Neural progenitor cell (in vitro differentiated cells): ENCODE results near the gene MYLIP. TPM values are rescaled to one million over a fixed set of nuclear protein-coding genes. Genes with fewer than 3 reads are reported as not detected.
A peak's percentile ranks its signal among the peaks of the same experiment; 100 is the strongest.

Experiments
- DNase-seq: peaks from one replicate; pipeline ENCODE4 v3.0.0-alpha.2; 2016; ENCODE audit warnings: low spot score
- H2AFZ ChIP-seq: fragments of 200-600 bp; sonication (generic); replicated peaks from 2 replicates; pipeline ENCODE4 v1.6.1; 2016; ENCODE audit warnings: antibody characterized with exemption
- H3F3A ChIP-seq: fragments of 200-600 bp; sonication (generic); 2 replicates; pipeline ENCODE4 v1.6.1; 2016; ENCODE audit warnings: antibody characterized with exemption, low read depth
- H3K27ac ChIP-seq: fragments of 200-600 bp; sonication (generic); 2 replicates; pipeline ENCODE4 v1.5.1; 2016; ENCODE audit warnings: mild to moderate bottlenecking
- H3K27me3 ChIP-seq: fragments of 200-600 bp; sonication (generic); 2 replicates; pipeline ENCODE4 v1.6.1; 2016; ENCODE audit warnings: mild to moderate bottlenecking, moderate library complexity
- H3K36me3 ChIP-seq: fragments of 200-600 bp; sonication (generic); 2 replicates; pipeline ENCODE4 v1.5.1; 2016
- H3K4me1 ChIP-seq: fragments of 200-600 bp; sonication (generic); 2 replicates; pipeline ENCODE4 v1.6.1; 2016; ENCODE audit warnings: mixed run types
- H3K4me2 ChIP-seq: fragments of 200-600 bp; sonication (generic); 2 replicates; pipeline ENCODE4 v1.6.1; 2016
- H3K4me3 ChIP-seq: fragments of 200-600 bp; sonication (generic); 2 replicates; pipeline ENCODE4 v1.5.1; 2016
- H3K79me2 ChIP-seq: fragments of 200-600 bp; sonication (generic); 2 replicates; pipeline ENCODE4 v1.6.1; 2016; ENCODE audit warnings: low read depth
- H3K9ac ChIP-seq: fragments of 200-600 bp; sonication (generic); 2 replicates; pipeline ENCODE4 v1.6.1; 2016
- H3K9me3 ChIP-seq: fragments of 200-600 bp; sonication (generic); 2 replicates; pipeline ENCODE4 v1.5.1; 2016; ENCODE audit warnings: low read depth
- H4K20me1 ChIP-seq: fragments of 200-600 bp; sonication (generic); 2 replicates; pipeline ENCODE4 v1.6.1; 2016; ENCODE audit warnings: low read depth
- H3K27ac Mint-ChIP-seq: 3 replicates; pipeline ENCODE4 v1.8.0; 2021; ENCODE audit warnings: mixed read lengths
- H3K27me3 Mint-ChIP-seq: 2 replicates; pipeline ENCODE4 v1.8.0; 2022; ENCODE audit warnings: low read depth, mild to moderate bottlenecking, inconsistent platforms, moderate library complexity, mixed read lengths; ENCODE audit not compliant: insufficient read depth
- H3K36me3 Mint-ChIP-seq: 3 replicates; pipeline ENCODE4 v1.8.0; 2021; ENCODE audit warnings: mixed read lengths
- H3K4me1 Mint-ChIP-seq: 3 replicates; pipeline ENCODE4 v1.8.0; 2021; ENCODE audit warnings: mixed read lengths
- H3K4me3 Mint-ChIP-seq: 3 replicates; pipeline ENCODE4 v1.8.0; 2021; ENCODE audit warnings: mild to moderate bottlenecking, moderate library complexity, mixed read lengths
- H3K9me3 Mint-ChIP-seq: 3 replicates; pipeline ENCODE4 v1.8.0; 2020; ENCODE audit warnings: mixed read lengths
- EZH2 ChIP-seq: fragments of 200-600 bp; sonication (generic); IDR thresholded peaks from 2 replicates; pipeline ENCODE4 v1.6.1; 2017; ENCODE audit warnings: antibody characterized with exemption, mild to moderate bottlenecking, moderate library complexity
- EZH2phosphoT487 ChIP-seq: fragments of 200-600 bp; sonication (generic); IDR thresholded peaks from 2 replicates; pipeline ENCODE4 v1.6.1; 2017; ENCODE audit warnings: antibody characterized with exemption
- total RNA-seq: library from RNA; depleted of rRNA; stranded (reverse); fragments of >200 nt; gene quantifications from 2 replicates; pipeline ENCODE4 v1.2.3, GENCODE V29; 2015; ENCODE audit warnings: low replicate concordance
- TF ChIP-seq, protein P1 (sequence below): fragments of 200-600 bp; sonication (generic); IDR thresholded peaks from 2 replicates; pipeline ENCODE4 v1.5.1; 2017; ENCODE audit warnings: antibody characterized with exemption, mild to moderate bottlenecking

Gene MYLIP
- total RNA-seq, result 8.0 and 8.2 TPM in 2 replicates

GRCh38 chr6:16128759-16129622 lies at the start of gene MYLIP:
Gene MYLIP (plus strand): TSS chr6:16129086. CDS start chr6:16129323, 237 bp downstream.
- H3F3A ChIP-seq, result peaks cover 11% of the 10 kb centered on the region
- H3K4me1 Mint-ChIP-seq, result peaks cover 23% of the 10 kb centered on the region
- H3K4me1 ChIP-seq, result peaks cover 18% of the 10 kb centered on the region
- H3K4me3 ChIP-seq, result peak within 1 kb of the TSS; percentile 85
- H3K9me3 ChIP-seq, result no peaks in the 10 kb centered on the region
- no peak within 1 kb of the TSS for H3K27ac ChIP-seq
- H3K4me3 Mint-ChIP-seq, result peak within 1 kb of the TSS; percentile 95
- H3K27me3 Mint-ChIP-seq, result peaks cover 3% of the 10 kb centered on the region
- TF ChIP-seq EZH2phosphoT487 (no peak), EZH2 (no peak)
- TF ChIP-seq, protein P1, sequence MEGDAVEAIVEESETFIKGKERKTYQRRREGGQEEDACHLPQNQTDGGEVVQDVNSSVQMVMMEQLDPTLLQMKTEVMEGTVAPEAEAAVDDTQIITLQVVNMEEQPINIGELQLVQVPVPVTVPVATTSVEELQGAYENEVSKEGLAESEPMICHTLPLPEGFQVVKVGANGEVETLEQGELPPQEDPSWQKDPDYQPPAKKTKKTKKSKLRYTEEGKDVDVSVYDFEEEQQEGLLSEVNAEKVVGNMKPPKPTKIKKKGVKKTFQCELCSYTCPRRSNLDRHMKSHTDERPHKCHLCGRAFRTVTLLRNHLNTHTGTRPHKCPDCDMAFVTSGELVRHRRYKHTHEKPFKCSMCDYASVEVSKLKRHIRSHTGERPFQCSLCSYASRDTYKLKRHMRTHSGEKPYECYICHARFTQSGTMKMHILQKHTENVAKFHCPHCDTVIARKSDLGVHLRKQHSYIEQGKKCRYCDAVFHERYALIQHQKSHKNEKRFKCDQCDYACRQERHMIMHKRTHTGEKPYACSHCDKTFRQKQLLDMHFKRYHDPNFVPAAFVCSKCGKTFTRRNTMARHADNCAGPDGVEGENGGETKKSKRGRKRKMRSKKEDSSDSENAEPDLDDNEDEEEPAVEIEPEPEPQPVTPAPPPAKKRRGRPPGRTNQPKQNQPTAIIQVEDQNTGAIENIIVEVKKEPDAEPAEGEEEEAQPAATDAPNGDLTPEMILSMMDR, result peak; percentile 68
- peaks cover 2% of the 10 kb centered on the region for H3K36me3 Mint-ChIP-seq
- peak within 1 kb of the TSS; percentile 85 for H2AFZ ChIP-seq
- H3K36me3 ChIP-seq, result no peaks in the 10 kb centered on the region
- peaks cover 25% of the 10 kb centered on the region for H4K20me1 ChIP-seq
- peak; percentile 98 for DNase-seq
- peak within 1 kb of the TSS; percentile 55 for H3K9ac ChIP-seq
- H3K4me2 ChIP-seq, result peak within 1 kb of the TSS; percentile 92
- H3K9me3 Mint-ChIP-seq, result no peaks in the 10 kb centered on the region
- peak within 1 kb of the TSS; percentile 84 for H3K27ac Mint-ChIP-seq
- H3K79me2 ChIP-seq, result peaks cover 41% of the 10 kb centered on the region
- H3K27me3 ChIP-seq, result peaks cover 10% of the 10 kb centered on the region

- H3K4me1 Mint-ChIP-seq, result no peaks in the 10 kb centered on the region
- no peak overlapping the region for H3K27ac Mint-ChIP-seq
- Histone ChIP-seq H4K20me1 (no peaks in the 10 kb centered on the region), H2AFZ (no peak overlapping the region), H3K4me2 (no peak overlapping the region), H3K27ac (no peak overlapping the region), H3K36me3 (no peaks in the 10 kb centered on the region), H3K9ac (no peak overlapping the region), H3K27me3 (no peaks in the 10 kb centered on the region), H3F3A (no peaks in the 10 kb centered on the region), H3K79me2 (no peaks in the 10 kb centered on the region), H3K4me3 (no peak overlapping the region), H3K4me1 (no peaks in the 10 kb centered on the region), H3K9me3 (no peaks in the 10 kb centered on the region)
- no peaks in the 10 kb centered on the region for H3K9me3 Mint-ChIP-seq
- no peaks in the 10 kb centered on the region for H3K27me3 Mint-ChIP-seq
- TF ChIP-seq, protein P1, result no peak
- TF ChIP-seq EZH2 (no peak), EZH2phosphoT487 (no peak)
- H3K4me3 Mint-ChIP-seq, result no peak overlapping the region
- DNase-seq, result no peak
- no peaks in the 10 kb centered on the region for H3K36me3 Mint-ChIP-seq
Measured at GRCh38 chr6:16079354-16079753, 49.5 kb upstream of the MYLIP start.

GRCh38 chr6:16080204-16080603 lies 48.7 kb upstream of the MYLIP start:
- Mint-ChIP-seq H3K4me3 (no peak overlapping the region), H3K27me3 (no peaks in the 10 kb centered on the region), H3K36me3 (no peaks in the 10 kb centered on the region), H3K9me3 (no peaks in the 10 kb centered on the region), H3K27ac (no peak overlapping the region), H3K4me1 (no peaks in the 10 kb centered on the region)
- no peaks in the 10 kb centered on the region for H3K79me2 ChIP-seq
- no peak overlapping the region for H3K27ac ChIP-seq
- H3K27me3 ChIP-seq, result no peaks in the 10 kb centered on the region
- TF ChIP-seq EZH2 (no peak), EZH2phosphoT487 (no peak)
- TF ChIP-seq, protein P1, result no peak
- no peak overlapping the region for H3K9ac ChIP-seq
- DNase-seq, result no peak
- no peaks in the 10 kb centered on the region for H3F3A ChIP-seq
- H3K36me3 ChIP-seq, result no peaks in the 10 kb centered on the region
- H2AFZ ChIP-seq, result no peak overlapping the region
- H3K4me2 ChIP-seq, result no peak overlapping the region
- H3K4me3 ChIP-seq, result no peak overlapping the region
- no peaks in the 10 kb centered on the region for H3K4me1 ChIP-seq
- no peaks in the 10 kb centered on the region for H3K9me3 ChIP-seq
- H4K20me1 ChIP-seq, result no peaks in the 10 kb centered on the region
